Brain microvascular endothelial cell (primary cell): ENCODE results near the gene MARVELD3.
A peak's percentile ranks its signal among the peaks of the same experiment; 100 is the strongest.
"Not testable (repeated sequence)": the region's sequence is repeated elsewhere in the genome, so short reads cannot be mapped to it uniquely, and the experiment has no call there.

Experiments
- DNase-seq: peaks from one replicate; pipeline ENCODE4 v3.0.0-alpha.2; 2020
- H3K27ac ChIP-seq: fragments of 250-450 bp; sonication (Bioruptor Pico); 2 replicates; pipeline ENCODE4 v1.5.1; 2020; ENCODE audit warnings: mild to moderate bottlenecking, moderate library complexity
- H3K27me3 ChIP-seq: fragments of 250-450 bp; sonication (Bioruptor Pico); replicated peaks from 2 replicates; pipeline ENCODE4 v1.5.1; 2020; ENCODE audit warnings: mild to moderate bottlenecking
- H3K36me3 ChIP-seq: fragments of 250-450 bp; sonication (Bioruptor Pico); replicated peaks from 2 replicates; pipeline ENCODE4 v1.5.1; 2020; ENCODE audit warnings: mild to moderate bottlenecking
- H3K4me3 ChIP-seq: 2 replicates; pipeline ENCODE4 v1.5.1; 2011; ENCODE audit warnings: low read depth, mild to moderate bottlenecking, control low read depth, low read length, moderate library complexity
- in situ Hi-C: cut with HindIII; loops from 2 replicates; pipeline ENCODE4 v1.10.0; 2017; ENCODE audit warnings: low sequenced_read_pairs, low pct_ligation_motif_present
- TF ChIP-seq, protein P1 (sequence below): IDR thresholded peaks from 2 replicates; pipeline ENCODE4 v1.5.1; 2011; ENCODE audit warnings: low read depth, mild to moderate bottlenecking, moderate library complexity, low read length, control low read depth, inconsistent platforms; ENCODE audit errors: missing control alignments

Gene MARVELD3, protein sequence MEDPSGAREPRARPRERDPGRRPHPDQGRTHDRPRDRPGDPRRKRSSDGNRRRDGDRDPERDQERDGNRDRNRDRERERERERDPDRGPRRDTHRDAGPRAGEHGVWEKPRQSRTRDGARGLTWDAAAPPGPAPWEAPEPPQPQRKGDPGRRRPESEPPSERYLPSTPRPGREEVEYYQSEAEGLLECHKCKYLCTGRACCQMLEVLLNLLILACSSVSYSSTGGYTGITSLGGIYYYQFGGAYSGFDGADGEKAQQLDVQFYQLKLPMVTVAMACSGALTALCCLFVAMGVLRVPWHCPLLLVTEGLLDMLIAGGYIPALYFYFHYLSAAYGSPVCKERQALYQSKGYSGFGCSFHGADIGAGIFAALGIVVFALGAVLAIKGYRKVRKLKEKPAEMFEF

DNA sequence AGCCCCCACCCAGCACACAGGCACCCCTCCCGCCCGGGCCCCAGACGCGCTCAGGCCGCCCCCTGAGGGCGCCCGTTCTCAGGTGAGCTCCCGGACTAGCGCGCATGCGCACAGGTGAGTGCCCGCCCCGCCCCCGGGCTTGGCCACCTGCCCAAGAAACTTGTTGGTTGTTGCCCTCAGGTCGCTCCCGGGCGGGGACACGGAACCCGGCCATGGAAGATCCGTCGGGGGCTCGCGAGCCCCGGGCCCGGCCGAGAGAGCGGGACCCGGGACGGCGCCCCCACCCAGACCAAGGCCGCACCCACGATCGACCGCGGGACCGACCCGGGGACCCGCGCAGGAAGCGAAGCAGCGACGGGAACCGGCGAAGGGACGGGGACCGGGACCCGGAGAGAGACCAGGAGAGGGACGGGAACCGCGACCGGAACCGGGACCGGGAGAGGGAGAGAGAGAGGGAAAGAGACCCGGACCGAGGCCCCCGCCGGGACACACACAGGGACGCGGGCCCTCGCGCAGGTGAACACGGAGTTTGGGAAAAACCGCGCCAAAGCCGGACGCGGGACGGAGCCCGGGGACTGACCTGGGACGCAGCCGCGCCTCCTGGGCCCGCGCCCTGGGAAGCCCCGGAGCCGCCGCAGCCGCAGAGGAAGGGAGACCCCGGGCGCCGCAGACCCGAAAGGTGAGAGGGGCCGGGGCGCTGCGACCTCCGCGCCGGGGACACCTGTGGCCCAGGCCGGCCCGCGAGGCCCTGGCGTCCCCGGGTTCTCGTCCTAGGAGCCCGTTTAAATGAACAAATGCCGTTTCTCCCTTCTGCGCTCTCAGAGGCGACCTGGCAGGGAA, at the start of gene MARVELD3:
Gene MARVELD3, plus strand, starts transcription at position 167 of the 840 bp plus-strand sequence. Its CDS starts 46 bp downstream, at position 213.
- Histone ChIP-seq H3K27ac (no peak within 1 kb of the TSS), H3K27me3 (peaks cover 17% of the 10 kb centered on the region), H3K4me3 (peak within 1 kb of the TSS; percentile 27), H3K36me3 (no peaks in the 10 kb centered on the region)
- TF ChIP-seq, protein P1, sequence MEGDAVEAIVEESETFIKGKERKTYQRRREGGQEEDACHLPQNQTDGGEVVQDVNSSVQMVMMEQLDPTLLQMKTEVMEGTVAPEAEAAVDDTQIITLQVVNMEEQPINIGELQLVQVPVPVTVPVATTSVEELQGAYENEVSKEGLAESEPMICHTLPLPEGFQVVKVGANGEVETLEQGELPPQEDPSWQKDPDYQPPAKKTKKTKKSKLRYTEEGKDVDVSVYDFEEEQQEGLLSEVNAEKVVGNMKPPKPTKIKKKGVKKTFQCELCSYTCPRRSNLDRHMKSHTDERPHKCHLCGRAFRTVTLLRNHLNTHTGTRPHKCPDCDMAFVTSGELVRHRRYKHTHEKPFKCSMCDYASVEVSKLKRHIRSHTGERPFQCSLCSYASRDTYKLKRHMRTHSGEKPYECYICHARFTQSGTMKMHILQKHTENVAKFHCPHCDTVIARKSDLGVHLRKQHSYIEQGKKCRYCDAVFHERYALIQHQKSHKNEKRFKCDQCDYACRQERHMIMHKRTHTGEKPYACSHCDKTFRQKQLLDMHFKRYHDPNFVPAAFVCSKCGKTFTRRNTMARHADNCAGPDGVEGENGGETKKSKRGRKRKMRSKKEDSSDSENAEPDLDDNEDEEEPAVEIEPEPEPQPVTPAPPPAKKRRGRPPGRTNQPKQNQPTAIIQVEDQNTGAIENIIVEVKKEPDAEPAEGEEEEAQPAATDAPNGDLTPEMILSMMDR = no peak
- in situ Hi-C loops = no loop called here
- DNase-seq = no peak

DNA sequence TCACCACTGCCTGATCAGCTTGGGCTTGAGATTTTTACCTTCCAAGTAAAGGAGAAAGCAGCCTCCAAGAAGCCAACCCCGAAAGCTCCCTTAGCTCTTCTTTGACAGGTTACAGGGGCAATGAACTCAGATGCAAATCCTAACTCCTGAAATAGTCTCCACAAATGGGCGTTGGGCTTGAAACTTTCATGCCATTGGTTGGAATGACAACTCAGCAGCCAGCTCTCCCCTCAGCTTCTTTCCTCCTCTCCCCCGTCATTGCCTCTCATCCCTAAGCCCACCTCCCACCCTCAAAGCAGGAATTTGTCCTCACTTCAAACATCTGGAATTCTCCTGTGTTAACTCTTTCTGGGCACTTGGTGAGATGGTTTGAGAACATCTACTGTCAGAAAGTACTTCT, 49.0 kb upstream of the MARVELD3 start, which contains the start of gene TAT:
Gene TAT, minus strand, starts transcription at position 122 of the 400 bp plus-strand sequence. CDS start 677 bp downstream, outside the sequence.
- H3K27me3 ChIP-seq = no peaks in the 10 kb centered on the region
- H3K36me3 ChIP-seq = no peaks in the 10 kb centered on the region
- H3K4me3 ChIP-seq = no peak within 1 kb of the TSS
- no peak for DNase-seq
- no peak within 1 kb of the TSS for H3K27ac ChIP-seq
- in situ Hi-C loops = no loop called here
- TF ChIP-seq, protein P1 = no peak

DNA sequence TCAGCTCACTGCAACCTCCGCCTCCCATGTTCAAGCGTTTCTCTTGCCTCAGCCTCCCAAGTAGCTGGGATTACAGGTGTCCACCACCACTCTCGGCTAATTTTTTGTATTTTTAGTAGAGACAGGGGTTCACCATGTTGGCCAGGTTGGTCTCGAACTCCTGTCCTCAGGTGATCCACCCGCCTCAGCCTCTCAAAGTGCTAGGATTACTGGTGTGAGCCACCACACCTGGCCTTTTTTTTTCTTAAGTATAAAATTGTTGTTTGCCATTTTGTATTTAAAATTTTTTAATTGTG, 43.5 kb upstream of the MARVELD3 start:
- H3K4me3 ChIP-seq, H3K27me3 ChIP-seq, DNase-seq, in situ Hi-C loops, H3K27ac ChIP-seq, H3K36me3 ChIP-seq: not testable (repeated sequence)

DNA sequence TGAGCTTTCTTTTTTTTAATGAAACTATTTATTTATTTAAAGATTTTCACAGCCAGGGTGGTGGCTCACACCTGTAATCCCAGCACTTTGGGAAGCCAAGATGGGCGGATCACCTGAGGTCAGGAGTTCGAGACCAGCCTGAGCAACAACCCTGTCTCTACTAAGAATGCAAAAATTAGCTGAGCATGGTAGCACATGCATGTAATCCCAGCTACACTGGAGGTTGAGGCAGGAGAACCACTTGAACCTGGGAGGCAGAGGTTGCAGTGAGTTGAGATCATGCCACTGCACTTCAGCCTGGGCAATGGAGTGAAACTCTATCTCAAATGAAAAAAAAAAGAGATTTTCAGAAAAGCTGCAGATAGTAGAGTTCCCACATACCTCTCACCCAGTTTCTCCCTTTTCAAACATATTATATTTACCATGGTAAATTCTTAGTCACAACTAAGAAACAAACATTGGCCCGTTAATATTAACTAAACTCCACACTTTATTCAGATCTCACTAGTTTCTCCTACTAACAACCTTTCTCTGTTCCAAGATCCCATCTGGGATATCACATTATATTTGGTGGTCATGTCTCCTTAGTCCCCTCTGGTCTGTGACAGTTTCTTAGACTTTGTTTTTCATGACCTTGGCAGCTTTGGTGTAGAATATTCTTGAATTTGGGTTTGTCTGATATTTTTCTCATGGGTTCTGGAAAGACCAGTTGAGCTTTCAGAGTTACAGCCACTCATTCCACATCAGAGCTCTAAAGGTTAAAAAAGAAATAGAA, 41.3 kb upstream of the MARVELD3 start:
- in situ Hi-C loops = no loop called here
- Histone ChIP-seq H3K27me3 (no peaks in the 10 kb centered on the region), H3K36me3 (no peaks in the 10 kb centered on the region), H3K4me3 (no peak overlapping the region), H3K27ac (no peak overlapping the region)
- TF ChIP-seq, protein P1 = no peak
- DNase-seq = no peak

DNA sequence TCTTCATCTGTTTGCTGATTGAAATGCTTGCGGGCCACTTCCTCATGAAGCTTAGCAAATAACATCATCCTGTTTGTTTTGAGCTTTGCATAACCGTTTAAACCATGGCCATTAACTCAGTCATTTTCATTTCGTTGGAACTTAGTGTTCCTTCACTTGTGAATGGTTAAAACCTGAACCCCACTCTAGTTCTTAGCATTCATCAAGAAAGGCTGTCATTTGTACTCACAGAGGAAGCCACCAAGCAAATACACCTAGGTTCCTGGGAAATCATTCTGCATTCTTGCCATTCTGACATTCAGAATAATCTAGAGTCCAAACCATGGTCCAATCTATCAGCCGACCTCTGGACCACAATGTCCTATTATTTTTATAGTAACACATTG, 40.7 kb upstream of the MARVELD3 start:
- H3K27me3 ChIP-seq = no peaks in the 10 kb centered on the region
- DNase-seq = no peak
- no peaks in the 10 kb centered on the region for H3K36me3 ChIP-seq
- TF ChIP-seq, protein P1 = no peak
- no peak overlapping the region for H3K4me3 ChIP-seq
- in situ Hi-C loops = no loop called here
- H3K27ac ChIP-seq = no peak overlapping the region

DNA sequence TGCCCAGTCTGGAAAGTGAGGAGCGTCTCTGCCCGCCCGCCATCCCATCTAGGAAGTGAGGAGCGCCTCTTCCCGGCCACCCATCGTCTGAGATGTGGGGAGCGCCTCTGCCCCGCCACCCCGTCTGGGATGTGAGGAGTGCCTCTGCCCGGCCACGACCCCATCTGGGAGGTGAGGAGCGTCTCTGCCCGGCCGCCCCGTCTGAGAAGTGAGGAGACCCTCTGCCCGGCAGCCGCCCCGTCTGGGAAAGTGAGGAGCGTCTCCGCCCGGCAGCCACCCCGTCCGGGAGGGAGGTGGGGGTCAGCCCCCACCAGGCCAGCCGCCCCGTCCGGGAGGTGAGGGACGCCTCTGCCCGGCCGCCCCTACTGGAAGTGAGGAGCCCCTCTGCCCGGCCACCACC, 36.6 kb upstream of the MARVELD3 start:
- H3K4me3 ChIP-seq, H3K36me3 ChIP-seq, in situ Hi-C loops, H3K27ac ChIP-seq, DNase-seq, H3K27me3 ChIP-seq: not testable (repeated sequence)

DNA sequence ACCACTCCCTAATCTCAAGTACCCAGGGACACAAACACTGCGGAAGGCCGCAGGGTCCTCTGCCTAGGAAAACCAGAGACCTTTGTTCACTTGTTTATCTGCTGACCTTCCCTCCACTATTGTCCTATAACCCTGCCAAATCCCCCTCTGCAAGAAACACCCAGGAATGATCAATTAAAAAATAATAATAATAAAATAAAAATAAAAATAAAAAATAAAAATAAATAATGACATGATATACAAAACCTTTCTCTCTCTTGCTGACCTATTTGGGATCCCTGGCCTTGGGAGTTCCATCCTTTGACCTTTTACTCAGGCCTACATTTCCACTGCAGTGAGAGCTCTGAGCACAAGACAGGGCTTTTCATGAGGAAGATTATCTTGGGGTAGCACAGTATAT, 35.9 kb upstream of the MARVELD3 start:
- H3K4me3 ChIP-seq, H3K27me3 ChIP-seq, H3K27ac ChIP-seq, DNase-seq, H3K36me3 ChIP-seq, in situ Hi-C loops: not testable (repeated sequence)
